ENCODE results near the gene RFX2.
A peak's percentile ranks its signal among the peaks of the same experiment; 100 is the strongest.

RFX2 gene

DNA sequence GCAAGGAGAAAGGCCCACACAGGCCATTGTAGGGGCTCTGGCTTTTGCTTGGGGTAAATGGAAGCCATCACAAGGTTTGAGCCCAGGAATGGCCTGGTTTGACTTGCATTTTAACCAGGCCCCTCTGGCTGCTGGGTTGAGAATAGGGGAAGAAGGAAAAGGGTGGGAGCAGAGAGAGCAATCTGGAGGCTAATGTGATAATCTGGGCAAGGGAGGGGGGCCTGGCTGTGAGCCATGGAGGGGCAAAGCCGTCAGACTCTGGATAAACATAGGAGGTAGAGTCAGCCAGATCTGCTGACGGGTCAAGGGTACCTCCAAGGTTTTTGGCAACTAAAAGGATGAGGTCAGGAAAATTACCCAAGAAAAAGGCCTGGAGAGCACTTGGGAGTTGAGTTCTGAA, 41.6 kb downstream of the RFX2 start:
- in situ Hi-C loops (cut with HindIII; ENCODE audit: low sequenced_read_pairs), result no loop called here
- no peak overlapping the region for H3K4me3 ChIP-seq (ENCODE audit: low read depth, low read length)
- TF ChIP-seq, protein P1, sequence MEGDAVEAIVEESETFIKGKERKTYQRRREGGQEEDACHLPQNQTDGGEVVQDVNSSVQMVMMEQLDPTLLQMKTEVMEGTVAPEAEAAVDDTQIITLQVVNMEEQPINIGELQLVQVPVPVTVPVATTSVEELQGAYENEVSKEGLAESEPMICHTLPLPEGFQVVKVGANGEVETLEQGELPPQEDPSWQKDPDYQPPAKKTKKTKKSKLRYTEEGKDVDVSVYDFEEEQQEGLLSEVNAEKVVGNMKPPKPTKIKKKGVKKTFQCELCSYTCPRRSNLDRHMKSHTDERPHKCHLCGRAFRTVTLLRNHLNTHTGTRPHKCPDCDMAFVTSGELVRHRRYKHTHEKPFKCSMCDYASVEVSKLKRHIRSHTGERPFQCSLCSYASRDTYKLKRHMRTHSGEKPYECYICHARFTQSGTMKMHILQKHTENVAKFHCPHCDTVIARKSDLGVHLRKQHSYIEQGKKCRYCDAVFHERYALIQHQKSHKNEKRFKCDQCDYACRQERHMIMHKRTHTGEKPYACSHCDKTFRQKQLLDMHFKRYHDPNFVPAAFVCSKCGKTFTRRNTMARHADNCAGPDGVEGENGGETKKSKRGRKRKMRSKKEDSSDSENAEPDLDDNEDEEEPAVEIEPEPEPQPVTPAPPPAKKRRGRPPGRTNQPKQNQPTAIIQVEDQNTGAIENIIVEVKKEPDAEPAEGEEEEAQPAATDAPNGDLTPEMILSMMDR (IDR thresholded peaks at IDR 0.05; ENCODE audit: low read depth, low read length, missing control alignments), result no peak
- DNase-seq (ENCODE audit: low read depth), result no peak

DNA sequence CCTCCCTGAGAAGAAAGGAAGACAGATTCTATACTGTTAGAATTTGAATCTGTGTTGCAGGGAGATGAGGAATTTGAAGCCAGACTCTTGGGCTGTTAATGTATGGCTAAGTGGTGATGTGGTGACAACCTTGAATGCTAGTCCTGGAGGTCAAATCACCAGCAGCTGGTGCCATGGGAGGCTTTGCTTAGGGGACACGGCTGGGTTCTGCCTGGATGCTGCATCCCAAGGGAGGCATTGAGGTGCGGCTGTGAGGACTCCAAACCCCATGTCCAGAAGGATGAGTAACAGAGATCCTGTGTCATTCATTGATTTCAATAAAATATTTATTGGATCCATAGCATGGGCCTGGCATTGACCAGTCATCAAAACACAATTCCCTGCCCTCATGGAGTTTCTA, 42.3 kb downstream of the RFX2 start:
- in situ Hi-C loops (cut with HindIII; ENCODE audit: low sequenced_read_pairs), result no loop called here
- no peak overlapping the region for H3K4me3 ChIP-seq (ENCODE audit: low read depth, low read length)
- TF ChIP-seq, protein P1 (IDR thresholded peaks at IDR 0.05; ENCODE audit: low read depth, low read length, missing control alignments), result no peak
- DNase-seq (ENCODE audit: low read depth), result no peak

DNA sequence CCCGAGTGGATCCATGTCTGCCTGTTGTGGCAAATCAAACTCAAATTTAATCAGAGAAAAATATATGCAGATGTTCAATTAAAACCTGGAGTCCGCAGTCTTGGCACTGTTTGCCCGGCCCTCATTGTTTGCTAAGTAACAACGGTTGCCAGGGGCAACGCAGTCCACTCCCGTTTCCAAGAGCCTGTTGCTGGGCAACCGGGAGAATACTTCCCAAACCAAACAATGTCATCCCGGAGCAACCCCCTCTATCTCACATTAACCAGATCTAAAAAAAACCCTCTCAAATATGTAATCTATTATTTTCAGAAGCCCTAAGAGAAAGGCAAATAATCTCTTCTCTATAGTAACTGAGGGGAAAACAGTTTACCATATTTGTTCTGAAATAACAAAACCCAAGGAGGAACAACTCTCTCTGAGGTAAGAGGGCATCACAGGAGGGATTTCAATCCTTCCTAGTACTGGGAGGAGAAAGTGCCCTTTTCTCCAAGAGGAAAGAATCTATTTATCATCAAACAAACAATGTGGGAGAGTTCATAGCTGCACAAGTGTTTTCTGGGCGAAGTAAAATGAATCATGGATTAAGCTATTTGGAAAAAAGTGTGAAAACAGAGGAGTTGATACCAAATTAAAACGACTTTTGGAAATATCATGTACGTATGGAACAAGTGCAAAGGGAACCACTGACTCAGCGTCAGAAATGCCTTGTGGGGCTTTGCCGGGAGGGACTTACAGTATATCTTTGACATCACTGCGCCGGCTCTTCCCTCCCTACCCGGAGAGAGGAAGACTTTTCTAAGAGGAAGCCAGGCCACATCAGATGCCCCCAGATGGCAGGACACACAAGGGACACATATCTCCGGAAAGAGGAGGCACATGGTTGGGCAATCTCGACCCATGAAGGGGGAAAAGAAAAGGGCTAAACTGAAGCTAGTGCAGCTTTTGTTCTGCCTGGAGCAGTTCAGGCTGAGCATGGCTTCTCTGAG, 43.3 kb downstream of the RFX2 start:
- TF ChIP-seq, protein P1 (IDR thresholded peaks at IDR 0.05; ENCODE audit: low read depth, low read length, missing control alignments), result no peak
- in situ Hi-C loops (cut with HindIII; ENCODE audit: low sequenced_read_pairs), result no loop called here
- peak; percentile 95 for DNase-seq (ENCODE audit: low read depth)
- H3K4me3 ChIP-seq (ENCODE audit: low read depth, low read length), result no peak overlapping the region

DNA sequence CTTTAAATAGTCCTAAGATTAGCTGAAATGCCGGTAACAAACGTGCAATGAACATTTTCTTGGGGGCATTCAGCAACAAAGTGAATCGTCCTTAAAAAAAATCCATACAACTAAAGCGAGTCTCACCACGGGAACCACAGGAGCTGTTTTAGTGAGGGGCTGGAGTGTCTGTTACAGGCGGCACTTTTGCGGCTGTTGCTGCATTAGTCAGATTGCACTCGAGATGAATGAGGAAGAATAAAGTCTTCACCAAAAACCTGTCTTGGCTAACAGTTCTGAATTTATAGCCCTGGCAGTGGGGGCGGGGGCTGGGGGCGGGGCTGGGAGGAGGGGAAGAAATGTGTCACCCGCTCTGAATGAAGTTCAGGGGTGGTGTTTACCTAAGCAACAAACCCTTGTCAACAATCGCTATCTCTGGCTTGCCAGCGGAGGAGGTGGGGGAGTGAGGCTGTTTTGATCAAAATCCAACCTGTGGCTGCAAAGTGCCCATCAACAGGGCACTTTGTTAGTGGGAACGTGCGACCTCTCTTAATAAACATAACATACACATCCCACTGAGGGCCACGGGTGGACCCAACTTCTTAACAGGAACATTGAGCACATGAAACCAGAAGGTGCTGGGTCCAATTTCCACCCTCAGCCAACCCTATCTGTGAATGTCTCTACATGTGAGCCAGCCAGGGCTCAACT, 44.5 kb downstream of the RFX2 start:
- H3K4me3 ChIP-seq (ENCODE audit: low read depth, low read length), result no peak overlapping the region
- DNase-seq (ENCODE audit: low read depth), result no peak
- in situ Hi-C loops (cut with HindIII; ENCODE audit: low sequenced_read_pairs), result no loop called here

DNA sequence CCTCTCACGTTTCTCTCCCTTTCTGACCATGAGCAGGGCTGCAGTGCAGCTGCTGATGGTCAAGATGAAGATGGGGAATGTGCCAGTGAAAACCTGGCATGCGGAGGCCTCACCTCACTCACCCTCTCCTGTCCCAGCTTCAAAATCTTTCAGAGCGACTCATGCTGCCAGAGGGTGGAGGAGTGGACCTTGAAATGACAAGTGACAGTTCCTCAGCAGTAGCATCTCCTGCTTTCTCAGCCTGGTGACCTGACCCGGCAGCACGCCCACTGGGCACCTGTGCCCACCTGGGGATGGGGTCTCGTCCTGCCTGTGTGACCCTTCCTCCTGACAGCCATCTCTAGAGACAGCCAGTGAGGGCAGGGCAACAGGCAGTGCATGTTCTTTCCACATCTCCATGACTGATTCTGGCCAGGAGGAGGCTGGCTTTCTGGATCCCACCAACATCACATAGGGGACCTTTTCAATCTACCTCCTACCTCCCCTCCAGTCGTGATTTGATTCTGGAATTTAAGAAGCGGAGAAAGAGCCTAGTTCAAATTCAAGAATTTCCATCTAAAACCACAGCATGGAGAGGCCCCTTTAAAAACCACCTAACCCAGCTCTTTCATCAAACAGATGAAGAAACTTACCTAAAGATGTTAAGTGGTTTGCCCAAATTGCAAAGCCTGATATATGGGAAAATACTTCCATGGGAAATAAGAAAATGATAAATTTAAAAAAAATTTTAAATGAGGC, 45.8 kb downstream of the RFX2 start:
- no peak for DNase-seq (ENCODE audit: low read depth)
- H3K4me3 ChIP-seq (ENCODE audit: low read depth, low read length), result no peak overlapping the region
- in situ Hi-C loops (cut with HindIII; ENCODE audit: low sequenced_read_pairs), result no loop called here
- TF ChIP-seq, protein P1 (IDR thresholded peaks at IDR 0.05; ENCODE audit: low read depth, low read length, missing control alignments), result no peak

More for the DNA sequence above, 44.5 kb downstream of the RFX2 start:
- TF ChIP-seq, protein P1 (IDR thresholded peaks at IDR 0.05; ENCODE audit: low read depth, low read length, missing control alignments), result no peak
